GM18498 (cell line): ENCODE measurements around the gene SHISA8.

Source experiments
- ATAC-seq: cut with Tn5 transposase; IDR thresholded peaks from one replicate; pipeline ENCODE4 v1.9.1; 2021; ENCODE audit warnings: mild to moderate bottlenecking, moderate library complexity; ENCODE audit not compliant: unreplicated experiment

SHISA8 gene

DNA sequence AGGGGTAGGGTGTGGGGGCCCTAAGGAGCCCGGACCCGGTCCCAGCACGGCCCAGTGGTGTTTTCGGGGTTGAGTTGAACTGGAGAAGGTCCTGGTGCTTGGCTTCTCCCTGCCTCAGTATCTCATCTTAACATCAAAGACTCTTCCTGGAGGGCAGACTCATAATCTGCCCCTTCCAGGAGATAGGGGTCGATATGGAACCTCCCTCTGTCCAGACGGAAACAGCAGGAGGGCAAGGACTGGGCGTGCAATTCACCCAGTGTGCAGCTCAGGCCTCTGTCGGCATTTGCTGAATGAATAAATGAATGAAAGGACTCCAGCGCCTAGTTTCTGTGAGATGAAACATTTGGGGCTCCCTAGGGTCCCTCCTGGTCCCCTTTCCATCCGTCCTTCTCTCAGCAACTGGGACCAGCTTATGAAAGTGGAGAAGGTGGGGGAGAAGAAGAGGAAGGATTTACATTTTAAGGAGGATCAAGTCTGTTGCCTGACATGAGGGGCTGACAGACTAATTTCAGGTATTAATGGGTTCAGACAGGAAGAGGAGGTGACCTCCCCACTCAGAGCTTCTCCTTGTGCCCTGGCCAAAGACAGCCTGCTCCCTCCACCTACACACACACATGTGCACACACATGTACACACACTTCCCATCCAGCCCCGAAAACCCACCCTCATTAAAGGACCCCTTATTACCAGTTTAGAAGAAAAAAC, 1.1 kb upstream of the SHISA8 start:
- ATAC-seq: no peak

DNA sequence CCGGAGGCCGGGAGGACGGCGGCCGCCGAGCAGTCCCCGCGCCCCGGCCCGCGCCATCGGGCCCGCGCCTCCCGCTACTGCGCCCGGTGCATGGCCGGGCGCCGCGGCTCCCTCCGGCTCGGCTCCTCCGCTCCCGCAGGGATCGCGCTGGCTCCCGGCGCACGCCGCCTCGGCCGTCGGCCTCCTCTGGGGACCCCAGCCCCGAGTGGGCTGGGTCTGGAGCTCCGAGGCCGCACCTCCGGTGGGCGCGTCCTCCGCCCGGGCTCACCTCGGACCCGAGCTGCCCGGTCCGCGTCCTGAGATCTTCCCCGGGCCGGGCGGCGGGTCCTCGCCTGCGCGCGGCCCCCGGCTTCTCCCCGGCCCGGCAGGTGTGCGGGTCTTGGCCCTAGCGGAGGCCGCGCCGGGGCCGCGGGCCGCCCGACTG, 251 bp downstream of the SHISA8 start:
- no peak for ATAC-seq

DNA sequence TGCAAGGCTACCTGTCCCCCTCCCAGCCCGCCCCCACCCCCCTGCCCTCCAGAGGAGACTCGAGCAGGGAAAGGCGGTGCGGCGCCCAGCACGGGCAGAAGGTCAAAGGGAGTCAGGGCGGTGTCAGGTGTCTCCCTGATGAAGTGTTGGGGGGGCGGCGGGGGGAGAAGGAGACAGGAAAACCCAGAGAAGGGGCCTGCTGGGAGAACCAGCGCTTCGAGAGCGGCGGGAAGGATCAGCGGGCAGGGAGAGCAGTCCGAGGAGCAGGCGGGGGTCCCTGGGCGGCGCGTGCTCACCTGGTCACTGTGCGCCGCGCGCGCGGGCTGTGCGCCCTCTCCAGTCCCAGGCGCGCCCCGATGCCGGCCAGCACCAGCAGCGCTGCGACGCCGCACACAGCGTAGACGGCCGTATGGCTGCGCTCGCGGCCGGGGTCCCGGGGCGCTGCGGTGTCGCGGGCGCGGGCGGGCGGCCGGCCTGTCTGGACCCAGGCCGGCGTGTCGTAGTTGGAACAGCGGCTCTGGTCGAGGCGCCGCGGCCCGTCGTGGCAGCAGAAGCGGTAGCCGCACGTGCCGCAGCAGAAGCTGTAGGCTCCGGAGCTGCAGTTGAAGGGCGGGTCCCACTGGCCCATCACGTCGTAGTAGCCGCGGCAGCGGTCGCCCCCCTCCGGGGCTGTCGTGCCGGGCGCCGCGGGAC, 886 bp downstream of the SHISA8 start:
- ATAC-seq: no peak

DNA sequence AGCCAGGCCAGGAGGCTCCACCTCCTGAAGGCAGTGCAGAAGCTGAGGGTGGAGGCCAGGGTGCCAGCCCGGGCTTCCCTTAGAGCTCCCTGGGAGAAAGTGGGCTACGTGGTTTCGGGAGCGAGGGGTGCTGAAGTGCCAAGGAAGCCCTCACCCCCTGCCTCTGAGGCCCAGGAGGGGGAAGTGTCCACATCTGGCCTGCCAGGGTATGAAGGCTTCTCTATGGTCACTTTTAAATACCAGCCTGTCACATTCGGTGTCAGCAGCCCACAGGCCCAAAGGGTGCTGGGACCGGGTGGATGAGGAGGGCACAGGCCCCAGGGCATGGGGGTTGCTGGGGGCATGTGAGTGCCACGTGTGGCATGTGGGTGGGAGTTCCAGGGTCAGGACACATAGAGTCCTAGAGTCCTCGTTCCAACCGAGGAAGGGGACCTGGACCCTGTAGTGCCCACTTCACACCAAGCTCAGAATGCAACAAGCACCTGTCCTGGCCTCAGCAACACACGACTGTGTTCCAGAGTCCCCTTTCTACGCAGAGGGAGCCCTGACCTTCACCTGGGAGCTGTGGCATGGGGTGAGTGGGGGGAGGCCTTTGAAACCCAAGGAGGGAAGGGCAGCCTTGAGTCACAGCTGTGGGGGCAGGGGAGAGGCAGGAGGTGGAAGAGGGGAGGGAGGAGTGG, 1.7 kb downstream of the SHISA8 start:
- ATAC-seq: no peak

DNA sequence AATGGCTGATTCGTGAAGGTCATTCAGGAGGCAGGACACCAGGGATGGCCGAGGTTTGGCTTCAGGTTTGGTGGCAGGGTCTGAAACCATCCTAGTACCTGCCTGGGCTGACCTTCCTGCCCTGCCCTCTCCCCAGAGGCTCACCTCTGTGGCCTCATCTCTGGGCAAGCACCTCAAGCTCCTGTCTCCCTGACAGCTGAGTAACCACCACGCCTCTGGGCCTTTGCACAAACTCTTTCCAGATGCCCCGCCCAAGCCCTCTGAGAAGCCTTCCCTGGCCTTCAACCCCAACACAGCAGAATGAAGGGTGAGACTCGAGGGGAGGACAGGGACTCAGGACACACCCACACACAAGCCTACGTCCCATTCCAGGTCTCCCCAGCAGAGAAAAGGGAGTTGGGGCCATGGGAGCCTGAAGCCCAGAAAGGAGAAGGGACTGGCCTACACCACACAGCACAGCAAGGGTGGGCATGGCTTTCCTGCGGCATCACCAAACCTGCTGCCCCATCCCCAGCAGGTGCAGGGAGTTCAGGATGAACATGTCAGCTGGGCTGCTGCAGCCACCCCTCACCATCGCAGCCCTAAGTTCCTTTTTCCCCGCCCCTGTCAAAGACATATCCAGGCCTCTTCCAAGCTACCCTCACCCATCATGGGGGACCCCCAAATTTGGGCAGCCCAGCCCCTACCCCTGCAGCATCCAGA, 2.4 kb downstream of the SHISA8 start:
- ATAC-seq: no peak

DNA sequence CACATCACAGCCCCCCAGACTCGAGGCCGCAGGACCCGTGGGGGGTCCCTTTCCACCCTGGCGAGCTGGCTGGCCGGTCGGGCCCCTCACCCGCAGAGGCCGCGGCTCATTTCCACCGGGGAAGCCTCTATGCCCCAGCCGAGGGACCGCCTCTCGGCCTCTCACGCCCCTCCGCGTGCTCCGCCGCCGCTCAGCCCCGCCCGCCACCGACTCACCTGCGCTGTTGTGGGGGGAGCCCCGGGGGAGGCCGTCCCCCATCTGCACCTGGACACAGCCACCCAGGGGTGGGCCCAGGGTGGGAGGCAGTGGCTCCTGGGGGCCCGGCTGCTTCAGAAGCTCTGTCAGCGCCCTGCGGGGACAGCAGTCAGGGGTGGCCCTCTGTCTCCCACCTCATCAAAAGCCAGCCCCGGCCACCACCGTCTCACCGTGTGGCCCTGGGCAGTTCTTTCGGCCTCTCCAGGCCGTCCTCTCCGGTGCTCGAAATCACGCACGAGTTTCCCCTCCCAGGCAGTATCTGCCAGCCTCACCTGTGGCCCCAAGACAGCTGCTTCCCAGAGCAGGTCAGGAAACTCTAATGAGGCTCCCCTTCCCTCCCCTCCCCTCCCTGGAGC, 3.8 kb downstream of the SHISA8 start:
- no peak for ATAC-seq

DNA sequence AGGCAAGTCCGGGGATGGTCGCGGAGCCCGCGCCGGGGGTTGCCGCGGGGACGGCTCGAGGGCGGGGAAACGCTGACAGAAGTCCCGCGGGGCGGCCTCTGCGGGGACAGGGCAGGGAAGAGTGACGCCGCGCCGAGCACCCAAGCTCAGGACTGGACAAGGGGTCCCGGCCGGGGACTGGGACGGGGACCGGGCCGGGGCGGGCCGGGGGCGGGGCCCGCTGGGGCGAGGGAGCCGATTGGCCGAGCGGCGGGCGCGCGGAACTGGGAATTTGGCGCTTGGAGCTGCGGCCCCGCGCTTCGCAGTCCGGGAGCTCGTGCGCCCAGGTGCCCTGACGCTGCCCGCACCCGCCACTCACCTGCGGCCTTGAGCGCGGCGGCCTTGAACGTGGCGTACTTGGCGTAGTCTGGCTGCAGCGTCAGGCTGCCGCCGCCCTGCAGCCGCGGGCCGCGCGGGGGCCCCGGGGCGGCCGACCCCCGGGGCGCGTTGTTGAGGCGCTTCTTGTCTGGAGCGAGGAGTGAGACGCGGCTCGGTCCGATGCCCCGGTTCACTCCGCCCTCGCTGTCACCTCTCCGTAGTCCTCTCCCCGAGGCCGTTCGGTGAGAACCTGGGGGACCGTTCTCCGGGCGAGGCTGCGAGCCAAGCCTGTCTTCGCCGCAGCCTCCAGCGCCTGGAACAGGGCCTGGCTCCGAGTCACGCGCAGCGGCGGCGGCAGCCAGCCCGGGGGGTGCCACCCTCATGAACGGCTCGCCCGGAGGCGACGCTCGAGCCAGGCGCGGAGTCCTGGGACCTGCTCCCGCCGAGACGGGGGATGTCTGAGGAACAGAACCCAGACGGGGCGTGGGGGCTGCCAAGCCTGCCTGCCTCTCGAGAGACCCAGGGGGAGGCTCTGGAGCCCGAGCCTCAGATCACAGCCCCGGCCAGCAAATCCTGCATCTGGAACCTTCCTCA, 4.5 kb downstream of the SHISA8 start:
- ATAC-seq: no peak

DNA sequence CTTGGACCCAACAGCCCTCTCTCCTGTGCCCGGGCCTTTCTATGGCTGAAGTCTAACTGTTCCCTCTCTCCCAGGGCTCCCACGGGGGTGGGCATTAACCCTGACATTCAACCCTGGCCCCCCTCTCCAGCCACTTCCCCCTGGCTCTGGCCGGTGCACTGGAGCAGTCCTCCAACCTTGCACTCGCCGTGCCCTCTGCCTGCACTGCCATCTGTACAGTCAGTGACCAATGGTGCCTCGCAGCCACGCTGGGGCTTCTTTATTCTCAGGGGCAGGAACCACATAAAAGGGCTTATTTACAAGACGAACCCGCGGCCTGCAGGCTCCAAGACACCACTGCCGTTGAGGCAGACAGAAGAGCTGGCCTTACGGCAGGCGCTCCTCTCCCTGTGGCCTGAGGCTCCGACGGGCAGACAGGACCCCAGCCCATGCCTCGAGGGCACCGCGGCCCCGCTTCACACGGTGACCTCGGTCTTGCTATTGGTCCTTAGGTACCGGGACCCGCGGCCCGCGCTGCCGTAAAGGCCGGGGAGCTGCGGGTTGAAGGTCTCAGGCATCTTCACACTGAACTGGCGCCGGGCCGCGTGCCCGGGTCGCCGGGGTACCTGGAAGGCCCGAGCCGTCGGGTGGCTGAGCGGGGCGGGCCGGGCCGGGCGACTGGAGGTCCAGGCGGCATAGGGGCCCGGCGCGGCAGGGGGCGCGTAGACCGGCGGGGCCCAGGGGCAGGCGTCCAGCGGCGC, 5.4 kb downstream of the SHISA8 start:
- ATAC-seq: no peak

DNA sequence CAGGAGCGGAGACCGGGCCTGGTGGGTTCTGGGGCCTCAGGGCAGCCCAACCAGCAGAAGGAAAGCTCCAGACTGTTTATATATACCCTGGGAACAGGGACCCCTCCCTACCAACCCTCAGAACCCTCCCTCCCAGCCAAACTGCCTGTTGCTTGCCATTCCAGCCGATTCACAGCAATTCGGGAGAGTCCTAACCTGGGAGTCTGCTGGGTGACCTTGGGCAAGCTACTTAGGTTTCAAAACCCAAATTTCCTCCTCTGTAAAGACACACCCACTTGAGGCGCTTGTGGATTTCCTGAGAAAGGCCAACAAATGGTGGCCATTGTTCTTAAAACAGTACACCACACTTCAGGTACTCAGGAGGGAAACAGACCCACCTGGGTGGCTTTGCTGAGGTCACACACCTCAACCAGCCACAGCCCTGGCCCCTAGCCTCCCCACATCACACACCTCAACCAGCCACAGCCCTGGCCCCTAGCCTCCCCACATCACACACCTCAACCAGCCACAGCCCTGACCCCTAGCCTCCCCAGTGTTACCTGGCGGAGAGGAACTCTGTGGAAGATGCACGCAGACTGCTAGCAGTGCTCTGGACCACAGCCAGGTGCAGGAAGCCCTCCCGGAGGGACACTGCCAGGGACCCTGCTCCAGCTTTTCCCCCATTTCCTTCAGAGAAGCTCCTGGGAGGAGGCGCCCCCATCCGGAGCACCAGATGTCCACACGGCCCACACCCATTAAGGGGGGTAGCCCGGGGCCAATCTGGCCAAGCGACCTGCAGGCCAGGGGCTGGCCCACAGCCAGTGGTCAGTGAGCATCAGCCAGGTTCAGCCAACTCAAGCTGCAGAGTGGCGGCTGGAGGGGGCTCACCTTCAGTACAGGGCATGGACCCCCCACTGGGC, 6.2 kb downstream of the SHISA8 start:
- no peak for ATAC-seq

DNA sequence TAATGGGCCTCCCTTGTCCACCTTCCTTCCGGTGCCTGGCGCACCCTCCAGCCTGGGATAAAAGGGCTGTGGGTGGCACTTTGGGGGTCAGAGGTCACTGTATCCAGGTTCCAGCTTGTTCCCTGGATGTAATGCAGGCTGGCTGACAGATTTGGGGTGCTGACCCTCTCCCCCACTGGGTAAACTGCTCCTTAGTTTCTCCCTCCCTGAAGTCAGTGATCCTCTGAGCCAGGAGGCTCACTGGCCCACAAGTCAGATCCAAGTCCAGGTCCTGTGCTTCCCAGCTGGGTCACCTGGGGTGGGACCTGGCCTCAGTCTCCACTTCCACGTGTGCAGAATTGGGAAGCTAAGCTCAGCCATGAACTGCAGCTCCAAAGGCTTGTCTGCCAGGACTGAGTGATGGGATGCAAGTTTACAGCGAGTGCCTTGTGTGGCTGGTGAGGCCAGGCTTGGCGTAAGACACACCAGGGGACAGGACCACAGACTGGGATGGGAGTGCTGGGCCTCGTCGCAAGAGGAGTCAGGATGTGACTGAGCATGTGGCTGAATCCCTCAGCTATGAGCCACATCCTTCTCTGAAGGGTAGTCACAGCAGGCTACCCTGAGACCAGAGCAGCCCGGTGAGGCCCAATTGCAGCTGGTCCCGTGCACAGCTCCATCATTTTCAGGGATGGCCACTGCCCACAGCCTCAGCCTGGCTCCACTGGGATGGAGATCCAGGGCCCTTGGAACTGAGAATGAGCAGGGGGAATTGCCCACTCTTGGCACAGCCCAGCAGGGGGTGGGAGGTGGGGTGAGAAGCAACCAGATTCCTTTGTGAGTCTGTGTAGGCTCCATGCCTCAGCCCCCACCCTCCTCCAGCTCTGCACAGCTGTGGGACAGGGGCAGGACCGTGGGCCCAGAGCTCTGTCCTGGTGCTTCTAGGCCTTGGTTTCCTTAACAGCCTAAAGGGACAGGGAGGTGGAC, 7.2 kb downstream of the SHISA8 start:
- no peak for ATAC-seq

DNA sequence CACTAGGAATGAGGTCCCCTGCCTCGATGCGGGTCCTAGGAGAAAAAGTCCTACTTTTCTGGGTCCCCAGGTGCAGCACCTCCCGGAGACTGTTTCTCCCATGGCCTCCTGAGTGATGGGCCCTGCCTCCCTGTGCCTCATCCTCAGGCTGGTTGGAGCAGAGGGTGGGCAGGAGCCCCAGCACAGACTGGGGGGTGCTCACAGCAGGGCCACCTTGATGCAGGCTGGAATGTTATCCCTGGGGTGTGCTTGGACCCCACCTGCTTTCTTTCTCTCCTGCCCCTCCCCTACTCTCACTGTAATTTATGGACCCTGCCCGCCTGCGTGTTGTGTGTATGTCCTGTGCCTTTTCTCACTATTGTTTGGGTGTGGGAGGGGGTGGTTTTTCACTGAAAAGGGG, 8.1 kb downstream of the SHISA8 start:
- ATAC-seq: no peak

DNA sequence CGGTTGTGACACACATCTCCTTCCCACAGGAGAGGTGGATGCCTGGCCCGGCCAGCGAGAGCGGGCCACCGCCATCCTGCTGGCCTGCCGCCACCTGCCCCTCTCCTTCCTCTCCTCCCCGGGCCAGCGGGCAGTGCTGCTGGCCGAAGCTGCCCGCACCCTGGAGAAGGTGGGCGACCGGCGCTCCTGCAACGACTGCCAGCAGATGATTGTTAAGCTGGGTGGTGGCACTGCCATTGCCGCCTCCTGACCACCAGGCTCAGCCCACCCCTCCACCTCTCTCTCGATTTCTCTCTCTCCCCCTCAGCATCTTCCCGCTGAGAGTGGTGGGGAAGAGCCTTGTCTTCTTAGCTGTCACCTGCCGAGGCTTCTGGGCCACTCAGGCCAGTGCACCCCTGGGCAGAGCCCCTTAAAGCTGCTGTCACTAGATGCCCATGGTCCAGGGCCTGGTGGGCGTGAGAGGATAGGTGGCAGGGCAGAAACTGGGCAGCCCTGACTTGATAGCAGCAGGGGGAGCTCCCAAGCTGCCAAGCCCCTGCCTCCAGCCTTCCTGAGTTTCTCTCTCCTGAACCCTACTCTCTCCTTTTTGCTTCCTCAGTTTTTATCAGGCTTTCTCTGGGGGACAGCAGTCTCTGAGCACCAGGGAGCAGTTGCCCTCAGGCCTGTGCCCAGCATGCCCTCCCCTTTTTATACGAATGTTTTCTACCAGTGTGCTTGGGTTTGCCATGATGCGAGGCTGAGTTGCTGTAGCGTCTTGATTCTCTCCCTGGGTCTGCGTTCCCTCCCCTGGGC, 9.3 kb downstream of the SHISA8 start:
- no peak for ATAC-seq

DNA sequence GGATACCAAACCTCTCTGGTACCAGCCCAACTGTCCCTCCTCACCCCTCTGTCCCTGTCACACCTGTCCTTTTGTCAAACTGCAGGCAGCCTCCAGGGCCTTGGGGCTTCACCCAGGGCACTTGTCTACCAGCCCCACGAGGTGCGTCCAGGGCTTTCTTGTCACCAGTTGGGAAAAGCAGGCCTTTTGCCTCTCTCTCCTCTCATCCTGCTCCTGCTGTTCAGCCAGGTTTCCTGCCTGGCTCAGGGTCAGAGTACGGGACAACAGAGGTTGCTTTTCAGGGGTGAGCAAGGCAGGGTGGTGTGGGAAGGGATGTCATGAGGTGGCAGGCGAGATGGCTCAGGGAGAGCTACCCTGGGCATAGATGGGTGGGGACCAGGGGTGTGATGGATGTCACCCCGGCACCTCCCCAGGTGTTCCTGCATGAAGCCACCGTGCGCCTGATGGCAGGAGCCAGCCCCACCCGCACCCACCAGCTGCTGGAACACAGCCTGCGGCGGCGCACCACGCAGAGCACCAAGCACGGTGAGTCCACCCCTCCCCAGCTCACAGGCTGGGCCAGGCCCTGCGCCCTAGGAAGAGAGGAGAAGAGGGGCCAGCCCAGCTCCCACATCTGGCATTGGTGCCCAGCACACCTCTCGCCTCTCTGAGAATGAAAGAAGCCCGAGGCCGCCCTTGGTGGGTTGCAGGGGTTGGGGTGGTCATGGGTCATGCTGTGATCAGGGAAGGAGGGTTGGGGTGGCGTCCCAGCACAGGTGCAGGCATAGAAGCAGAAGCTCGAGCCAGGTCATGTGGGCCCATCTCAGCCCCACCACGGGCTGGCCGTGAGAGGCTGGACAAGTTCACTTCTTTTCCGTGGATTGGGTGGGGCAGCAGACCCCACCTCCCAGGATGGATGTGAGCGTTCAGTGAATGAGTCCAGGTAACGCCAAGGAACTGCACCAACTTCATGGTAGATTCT, 10.1 kb downstream of the SHISA8 start:
- ATAC-seq: no peak

DNA sequence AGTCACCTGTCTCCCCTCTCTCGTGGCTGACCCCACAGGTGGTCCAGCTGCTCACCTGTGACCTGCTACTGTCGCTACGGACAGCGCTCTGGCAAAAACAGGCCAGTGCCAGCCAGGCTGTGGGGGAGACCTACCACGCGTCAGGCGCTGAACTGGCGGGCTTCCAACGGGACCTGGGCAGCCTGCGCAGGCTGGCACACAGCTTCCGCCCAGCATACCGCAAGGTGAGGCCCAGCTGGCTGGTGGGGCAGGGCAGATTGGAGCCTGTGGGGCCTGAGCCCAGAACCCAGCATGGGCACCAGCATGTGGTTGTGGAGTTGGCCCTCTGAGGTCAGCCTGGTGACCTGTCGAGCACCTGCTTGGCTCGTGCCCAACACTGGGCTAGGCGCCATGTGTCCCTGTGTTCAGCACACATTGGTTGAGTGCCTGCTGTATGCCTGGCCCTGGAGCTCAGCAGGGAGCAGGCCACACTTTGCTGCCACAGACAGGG, 11.9 kb downstream of the SHISA8 start:
- no peak for ATAC-seq

DNA sequence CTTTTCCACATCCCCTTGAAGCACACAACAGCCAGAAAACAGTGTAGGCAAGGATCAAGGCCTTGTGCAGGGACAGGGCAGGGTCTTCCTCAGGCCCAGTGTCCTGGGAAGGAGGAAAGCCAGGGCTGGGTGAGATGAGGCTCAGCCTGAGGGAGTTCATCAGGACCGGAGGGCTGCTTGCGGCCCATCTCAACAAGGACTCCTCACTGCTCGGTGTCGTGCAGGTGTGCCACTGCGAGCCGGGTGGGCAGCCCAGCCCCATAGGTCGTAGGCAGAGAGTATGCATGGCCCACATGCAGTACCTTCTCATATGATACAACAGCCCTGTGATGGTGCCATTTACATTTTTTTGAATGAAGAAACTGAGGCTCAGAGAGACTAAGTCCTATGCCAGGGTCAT, 12.9 kb downstream of the SHISA8 start:
- no peak for ATAC-seq
